NOMO-1 (cell line): ENCODE data around the gene GOT1.

Experiments
- DNase-seq, 2 experiments: peaks; one replicate each; lab custom pipeline; 2025; ENCODE audit not compliant: unreplicated experiment in 2 of 2; lab: John Stamatoyannopoulos, UW

Gene GOT1

GRCh38 chr10:99365736-99366135, 64.7 kb downstream of the GOT1 start:
- no peak for DNase-seq

- DNase-seq, result no peak
These were observed 65.1 kb downstream of the GOT1 start for GRCh38 chr10:99365311-99365710.

GRCh38 chr10:99364125-99364524, 66.3 kb downstream of the GOT1 start:
- no peak for DNase-seq

- DNase-seq, result no peak
These were observed 69.5 kb downstream of the GOT1 start for GRCh38 chr10:99360934-99361333.

- DNase-seq, result no peak
These were observed 72.3 kb downstream of the GOT1 start for GRCh38 chr10:99358101-99358500.

GRCh38 chr10:99357691-99358090, 72.7 kb downstream of the GOT1 start:
- no peak for DNase-seq

- no peak for DNase-seq
These were observed 77.2 kb downstream of the GOT1 start for GRCh38 chr10:99353182-99353581.

GRCh38 chr10:99347672-99348071, 82.8 kb downstream of the GOT1 start:
- no peak for DNase-seq
